A673 (cell line): ENCODE measurements around the gene CCL27. TPM values are rescaled to one million over a fixed set of nuclear protein-coding genes. Genes with fewer than 3 reads are reported as not detected.

Experiments used
- BruUV-seq: library from RNA; stranded (reverse); fragments of 400-500 nt; replicated peaks from 2 replicates; lab custom pipeline; 2021; lab: Mats Ljungman, UMichigan
- CTCF ChIA-PET: fragments of 300-600 bp; sonication (Branson Sonifier 250); formaldehyde crosslinking; loops from one replicate; lab custom pipeline; 2022; ENCODE audit warnings: antibody characterized with exemption; lab: Charles Lee
- POLR2A ChIA-PET: fragments of 300-600 bp; sonication (Branson Sonifier 250); formaldehyde crosslinking; loops from one replicate; lab custom pipeline; 2022; ENCODE audit warnings: antibody characterized with exemption; ENCODE audit not compliant: low non-redundant PET; lab: Charles Lee
- DNase-seq: peaks from one replicate; pipeline ENCODE4 v3.0.0-alpha.2; 2015; ENCODE audit warnings: low spot score
- H3K27ac ChIP-seq: fragments of 200-600 bp; sonication (generic); 2 replicates; pipeline ENCODE4 v1.5.1; 2016; ENCODE audit warnings: mixed run types, low read depth, mild to moderate bottlenecking, mixed read lengths, antibody characterized with exemption, low read length; ENCODE audit not compliant: poor library complexity, severe bottlenecking
- H3K27me3 ChIP-seq: fragments of 200-600 bp; sonication (generic); replicated peaks from 2 replicates; pipeline ENCODE4 v1.6.1; 2017; ENCODE audit warnings: mixed run types, low read depth, mild to moderate bottlenecking, mixed read lengths, antibody characterized with exemption, low read length; ENCODE audit not compliant: insufficient read depth, poor library complexity
- H3K36me3 ChIP-seq: fragments of 200-600 bp; sonication (generic); 2 replicates; pipeline ENCODE4 v1.6.1; 2016; ENCODE audit warnings: mixed run types, mild to moderate bottlenecking, mixed read lengths, antibody characterized with exemption, low read length; ENCODE audit not compliant: insufficient read depth, poor library complexity, severe bottlenecking
- H3K4me1 ChIP-seq: fragments of 200-600 bp; sonication (generic); 2 replicates; pipeline ENCODE4 v1.6.1; 2017; ENCODE audit warnings: mixed run types, mild to moderate bottlenecking, mixed read lengths, antibody characterized with exemption, low read length; ENCODE audit not compliant: insufficient read depth, poor library complexity, severe bottlenecking
- H3K4me3 ChIP-seq: fragments of 200-600 bp; sonication (generic); 2 replicates; pipeline ENCODE4 v1.5.1; 2016; ENCODE audit warnings: low read depth, mixed run types, mild to moderate bottlenecking, mixed read lengths, low read length; ENCODE audit not compliant: poor library complexity, severe bottlenecking
- H3K9me3 ChIP-seq: fragments of 200-600 bp; sonication (generic); 2 replicates; pipeline ENCODE4 v1.6.1; 2016; ENCODE audit warnings: mixed run types, low read depth, mild to moderate bottlenecking, mixed read lengths, antibody characterized with exemption, low read length; ENCODE audit not compliant: poor library complexity, severe bottlenecking
- CTCF ChIP-seq: fragments of 300-800, 200-600 bp; sonication (generic); conservative IDR thresholded peaks from 2 replicates; pipeline ENCODE4 v1.5.1; 2017; ENCODE audit warnings: low read depth, mild to moderate bottlenecking, antibody characterized with exemption, low read length, moderate library complexity, mixed read lengths
- EZH2 ChIP-seq: fragments of 200-600 bp; sonication (generic); IDR thresholded peaks from 2 replicates; pipeline ENCODE4 v1.6.1; 2017; ENCODE audit warnings: borderline replicate concordance, low read depth, mild to moderate bottlenecking, mixed read lengths, antibody characterized with exemption, low read length; ENCODE audit not compliant: poor library complexity, severe bottlenecking
- intact Hi-C: fragments of 100-400 bp; cut with micrococcal nuclease; formaldehyde crosslinking; loops from one replicate; pipeline ENCODE4 v1.10.0; 2022; ENCODE audit not compliant: unreplicated experiment
- total RNA-seq: library from RNA; stranded (reverse); gene quantifications from 2 replicates; pipeline ENCODE4 v1.2.3, GENCODE V29; 2021

The CCL27 gene
- total RNA-seq, 1 experiment from 2014 or later, result not detected

GRCh38 chr9:34635556-34635955, 26.9 kb downstream of the CCL27 start:
- ChIA-PET CTCF (no interaction called here), POLR2A (no interaction called here)
- no peak for DNase-seq
- peak overlapping the region; percentile 8 for H3K27ac ChIP-seq
- BruUV-seq, result no TSS peak
- no peak for TF ChIP-seq CTCF
- no peak for TF ChIP-seq EZH2
- H3K4me1 ChIP-seq, result peaks cover 6% of the 10 kb centered on the region
- intact Hi-C loops, result loop anchor here (2.0 kb wide), 1 partner anchor 23 kb away; the partner anchor contains the start of gene RPP25L
- H3K36me3 ChIP-seq, result peaks cover 14% of the 10 kb centered on the region
- H3K4me3 ChIP-seq, result peak overlapping the region; percentile 76
- H3K27me3 ChIP-seq, result peaks cover 6% of the 10 kb centered on the region
- no peaks in the 10 kb centered on the region for H3K9me3 ChIP-seq

GRCh38 chr9:34634551-34635248, 27.8 kb downstream of the CCL27 start:
- BruUV-seq, result TSS peak; percentile 63
- ChIA-PET CTCF (interaction anchor here (0.6 to 1.5 kb wide), 9 partner anchors 12 to 702 kb away, joined by 3 to 8 read pairs (median 6); partner anchors contain the start of genes DCTN3, GALT and RPP25L), POLR2A (no interaction called here)
- Histone ChIP-seq H3K36me3 (peaks cover 14% of the 10 kb centered on the region), H3K27ac (no peak overlapping the region), H3K9me3 (no peaks in the 10 kb centered on the region), H3K4me1 (peaks cover 6% of the 10 kb centered on the region), H3K4me3 (no peak overlapping the region), H3K27me3 (peaks cover 15% of the 10 kb centered on the region)
- TF ChIP-seq EZH2 (no peak), CTCF (no peak)
- intact Hi-C loops, result loop anchor here (2.0 kb wide), 1 partner anchor 22 kb away; the partner anchor contains the start of gene RPP25L
- no peak for DNase-seq

- CTCF ChIA-PET, result interaction anchor here (0.6 to 1.5 kb wide), 14 partner anchors 9 to 703 kb away, joined by 3 to 8 read pairs (median 4); partner anchors contain the start of genes DCTN3, GALT and RPP25L
- DNase-seq, result peak; percentile 78
- Histone ChIP-seq H3K27me3 (peaks cover 22% of the 10 kb centered on the region), H3K36me3 (peaks cover 14% of the 10 kb centered on the region), H3K4me3 (no peak overlapping the region), H3K4me1 (peaks cover 11% of the 10 kb centered on the region), H3K9me3 (no peaks in the 10 kb centered on the region), H3K27ac (no peak overlapping the region)
- intact Hi-C loops, result loop anchor here (2.0 kb wide), 1 partner anchor 21 kb away; the partner anchor contains the start of gene RPP25L
- no peak for TF ChIP-seq EZH2
- peak; percentile 93 for TF ChIP-seq CTCF
- POLR2A ChIA-PET, result no interaction called here
- BruUV-seq, result no TSS peak
Measured at GRCh38 chr9:34633851-34634550, 28.5 kb downstream of the CCL27 start.
